ENCODE results near the gene XRCC1. TPM values are rescaled to one million over a fixed set of nuclear protein-coding genes. Genes with fewer than 3 reads are reported as not detected.
"Not testable (repeated sequence)": the region's sequence is repeated elsewhere in the genome, so short reads cannot be mapped to it uniquely, and the experiment has no call there.

Gene XRCC1
- total RNA-seq, 4 donors from 2014 or later, result 12.3 to 23.8 (median 18.6) TPM

DNA sequence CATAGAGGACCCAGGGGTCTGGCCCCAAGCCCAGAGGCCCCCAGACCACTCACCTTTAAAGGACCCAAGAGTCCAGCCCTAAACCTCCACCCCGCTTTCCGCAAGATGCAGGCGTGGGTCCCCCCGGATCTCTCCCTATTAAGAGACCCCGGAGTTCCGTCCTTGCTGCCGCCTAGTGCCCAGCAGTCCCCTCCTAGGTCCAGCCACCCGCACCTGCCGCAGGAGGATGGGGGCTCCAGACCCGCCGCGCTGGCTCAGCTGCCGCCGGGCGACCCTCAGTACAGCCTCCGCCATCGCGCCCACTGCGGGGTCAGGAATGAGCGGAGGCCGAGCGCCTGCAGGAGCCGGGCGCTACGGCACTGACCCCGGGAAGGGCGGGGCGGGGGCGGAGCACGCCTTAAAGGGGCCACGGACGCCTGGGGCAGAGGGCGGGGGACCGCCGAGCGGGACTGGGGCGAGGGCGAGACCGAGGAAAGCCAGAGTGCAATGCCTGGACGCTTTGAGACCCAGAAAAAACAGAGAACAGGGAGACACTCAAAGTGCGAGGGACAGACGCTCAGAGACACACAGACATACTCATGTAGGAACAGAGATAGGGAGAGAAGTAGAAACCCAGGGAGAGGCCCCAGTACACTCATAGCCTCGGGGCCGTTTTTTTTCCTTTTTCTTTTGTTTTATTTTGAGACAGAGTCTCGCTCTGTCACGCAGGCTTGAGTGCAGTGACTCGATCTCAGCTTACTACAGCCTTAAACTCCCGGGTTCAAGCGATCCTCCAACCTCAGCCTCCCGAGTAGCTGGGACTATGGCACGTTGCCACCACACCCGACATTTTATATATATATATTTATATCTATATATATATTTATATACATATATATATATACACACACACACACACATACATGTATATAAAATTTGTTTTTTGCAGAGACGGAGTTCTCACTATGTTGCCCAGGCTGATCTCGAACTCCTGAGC, 48.2 kb downstream of the XRCC1 start, which contains the start of gene ETHE1:
ETHE1 (minus strand) TSS at position 318 of the 976 bp plus-strand sequence; CDS start at position 294, 24 bp downstream.
- Histone ChIP-seq H3K27me3 (no peaks in the 10 kb centered on the region), H3K27ac (peak within 1 kb of the TSS; percentile 83 to 98 (median 92)), H3K4me1 (peaks cover 14 to 81% (median 29%) of the 10 kb centered on the region in 3 donors), H3K36me3 (no peaks in the 10 kb centered on the region), H3K9me3 (no peaks in the 10 kb centered on the region), H3K4me3 (peak within 1 kb of the TSS; percentile 71 to 98 (median 82))
- intact Hi-C loops (cut with DNase I), result no loop called here
- 4 to 8% methylated on average over 18 to 34 of the region's 54 CpGs for WGBS, 2 donors
- DNase-seq, result no peak
- TF ChIP-seq POLR2A (IDR thresholded peaks at IDR 0.05), result peak in 2 of 4 donors; percentile 63 to 88
- peak in 1 of 6 experiments; percentile 7 for TF ChIP-seq CTCF (IDR thresholded peaks at IDR 0.05)

GRCh38 chr19:43525836-43526771, 49.2 kb downstream of the XRCC1 start:
- H3K36me3 ChIP-seq, result peaks cover 0 to 8% (median 0%) of the 10 kb centered on the region in 3 donors
- H3K4me1 ChIP-seq, result peaks cover 11 to 76% (median 26%) of the 10 kb centered on the region in 3 donors
- peak overlapping the region; percentile 71 to 98 (median 82) for H3K4me3 ChIP-seq
- peak overlapping the region; percentile 83 to 98 (median 92) for H3K27ac ChIP-seq
- 0% methylated on average over 2 to 9 of the region's 26 CpGs for WGBS, 2 donors
- intact Hi-C loops (cut with DNase I), result no loop called here
- DNase-seq, result no peak
- H3K27me3 ChIP-seq, result no peaks in the 10 kb centered on the region
- H3K9me3 ChIP-seq, result no peaks in the 10 kb centered on the region
- no peak for TF ChIP-seq POLR2A (IDR thresholded peaks at IDR 0.05)
- TF ChIP-seq CTCF (IDR thresholded peaks at IDR 0.05), result no peak

GRCh38 chr19:43524922-43525835, 50.1 kb downstream of the XRCC1 start:
- Histone ChIP-seq H3K9me3 (no peaks in the 10 kb centered on the region), H3K4me3 (peak overlapping the region; percentile 71 to 98 (median 82)), H3K27me3 (no peaks in the 10 kb centered on the region), H3K4me1 (peaks cover 11 to 72% (median 26%) of the 10 kb centered on the region in 3 donors), H3K27ac (peak overlapping the region; percentile 83 to 98 (median 92)), H3K36me3 (peaks cover 0 to 11% (median 0%) of the 10 kb centered on the region in 3 donors)
- peak in 2 of 4 donors; percentile 20 to 55 for TF ChIP-seq POLR2A (IDR thresholded peaks at IDR 0.05)
- peak in 1 of 6 experiments; percentile 6 for TF ChIP-seq CTCF (IDR thresholded peaks at IDR 0.05)
- intact Hi-C loops (cut with DNase I), result loop anchor here (5.0 kb wide), 1 partner anchor 78 kb away; no protein-coding TSS in a partner anchor
- 6 to 7% methylated on average over 9 to 12 of the region's 12 CpGs for WGBS, 2 donors
- no peak for DNase-seq

GRCh38 chr19:43523696-43524095, 51.6 kb downstream of the XRCC1 start:
- 90 to 96% methylated on average over 6 to 7 of the region's 8 CpGs for WGBS, 2 donors
- H3K4me3 ChIP-seq, H3K27me3 ChIP-seq, DNase-seq, H3K9me3 ChIP-seq: not testable (repeated sequence)
- H3K27ac ChIP-seq, result peak overlapping the region in 3 of 4 donors; percentile 32 to 80 (median 73)
- H3K4me1 ChIP-seq, result peaks cover 11 to 74% (median 26%) of the 10 kb centered on the region in 3 donors
- peaks cover 0 to 11% (median 0%) of the 10 kb centered on the region in 3 donors for H3K36me3 ChIP-seq
- intact Hi-C loops (cut with DNase I), result loop anchor here (5.0 kb wide), 1 partner anchor 76 kb away; no protein-coding TSS in a partner anchor

Data from esophagus squamous epithelium (tissue), 5 donors.